Measurements from ENCODE around the gene IGSF9B.

IGSF9B gene

GRCh38 chr11:133921026-133921425 lies 35.7 kb downstream of the IGSF9B start:
- DNase-seq (ENCODE audit: low spot score) = no peak

- DNase-seq (ENCODE audit: low spot score) = no peak
These were observed 36.4 kb downstream of the IGSF9B start for GRCh38 chr11:133920109-133920990.

GRCh38 chr11:133919330-133920108 lies 37.2 kb downstream of the IGSF9B start:
- DNase-seq (ENCODE audit: low spot score) = no peak

GRCh38 chr11:133918608-133919260 lies 38.0 kb downstream of the IGSF9B start:
- no peak for DNase-seq (ENCODE audit: low spot score)

GRCh38 chr11:133917921-133918607 lies 38.7 kb downstream of the IGSF9B start:
- no peak for DNase-seq (ENCODE audit: low spot score)

- DNase-seq (ENCODE audit: low spot score) = no peak
These were observed 39.9 kb downstream of the IGSF9B start for GRCh38 chr11:133916784-133917440.

DNA sequence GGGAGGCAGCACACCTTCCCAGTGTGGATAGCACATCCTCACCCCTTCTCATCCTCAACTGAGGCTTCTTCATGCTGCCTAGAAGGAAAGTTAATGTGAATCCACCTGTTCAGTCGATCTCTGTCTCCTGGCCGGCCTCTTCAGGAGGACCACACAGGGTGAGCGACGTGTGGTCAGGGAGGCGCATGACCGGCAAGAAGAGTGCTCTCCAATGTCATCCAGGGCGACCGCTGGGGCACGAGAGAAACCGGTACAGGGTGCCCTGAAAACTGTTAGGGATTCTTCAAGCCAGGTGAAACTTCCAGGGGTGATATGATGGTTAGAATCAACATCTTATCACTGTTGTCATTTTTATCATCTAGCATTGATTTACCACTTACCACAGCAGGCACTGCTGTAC lies 43.0 kb downstream of the IGSF9B start:
- no peak for DNase-seq (ENCODE audit: low spot score)

DNA sequence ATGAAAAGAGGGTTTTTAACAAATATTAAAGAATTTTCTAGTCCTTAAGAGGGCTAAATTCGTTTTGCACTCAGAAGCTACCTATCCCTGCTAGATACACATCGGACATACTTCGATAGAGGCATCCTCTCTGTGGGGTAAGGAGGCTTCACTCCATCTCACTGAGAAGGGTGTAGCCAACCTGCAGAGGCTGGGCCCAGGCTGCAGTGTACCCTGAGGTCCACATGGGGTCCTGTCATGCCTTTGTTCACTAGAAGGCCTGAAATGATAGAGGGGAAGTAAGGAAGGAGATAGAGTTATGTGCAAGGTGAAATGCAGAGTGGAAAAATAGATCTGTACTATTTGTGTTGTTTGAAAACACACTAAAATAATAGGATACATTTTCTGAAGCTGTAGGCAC lies 45.6 kb downstream of the IGSF9B start:
- DNase-seq (ENCODE audit: low spot score) = no peak

DNA sequence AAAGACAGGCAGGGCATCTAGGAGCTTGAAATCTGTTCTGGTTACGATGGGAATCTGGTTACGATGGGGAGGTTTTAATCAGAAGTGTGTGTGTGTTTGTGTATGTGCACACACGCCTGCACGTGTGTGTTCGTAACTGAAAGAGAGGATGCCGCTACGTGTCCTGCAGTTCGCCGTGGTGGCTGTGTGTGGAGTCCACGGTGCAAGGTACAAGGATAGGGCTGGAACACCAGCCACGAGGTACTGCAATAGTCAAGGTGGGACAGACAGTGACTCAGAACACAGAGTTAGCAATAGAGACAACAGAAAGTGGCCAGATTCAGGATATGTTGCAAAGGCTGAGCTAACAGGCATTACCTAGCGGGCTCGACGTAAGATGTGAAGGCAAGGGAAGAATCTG lies 46.7 kb downstream of the IGSF9B start:
- DNase-seq (ENCODE audit: low spot score) = no peak

DNA sequence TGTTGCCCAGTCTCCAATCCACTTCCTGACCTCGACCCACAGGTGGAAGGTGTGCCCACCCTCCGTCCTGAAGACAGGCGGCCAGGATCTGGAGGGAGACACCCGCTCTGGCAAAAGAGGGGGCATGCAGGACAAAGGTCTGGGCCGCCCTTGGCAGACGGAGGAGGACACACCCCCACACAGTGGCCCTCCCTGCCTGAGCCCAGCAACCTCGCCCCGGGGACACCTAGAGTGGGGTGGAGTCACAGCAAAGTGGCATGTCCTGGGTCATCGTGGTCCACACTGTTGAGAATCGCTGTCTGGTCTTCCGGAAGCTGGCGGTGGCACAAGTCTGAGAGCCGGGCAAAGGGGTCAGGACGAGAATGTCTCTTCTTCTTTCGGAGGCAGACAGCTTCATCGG lies 47.9 kb downstream of the IGSF9B start:
- DNase-seq (ENCODE audit: low spot score) = no peak

DNA sequence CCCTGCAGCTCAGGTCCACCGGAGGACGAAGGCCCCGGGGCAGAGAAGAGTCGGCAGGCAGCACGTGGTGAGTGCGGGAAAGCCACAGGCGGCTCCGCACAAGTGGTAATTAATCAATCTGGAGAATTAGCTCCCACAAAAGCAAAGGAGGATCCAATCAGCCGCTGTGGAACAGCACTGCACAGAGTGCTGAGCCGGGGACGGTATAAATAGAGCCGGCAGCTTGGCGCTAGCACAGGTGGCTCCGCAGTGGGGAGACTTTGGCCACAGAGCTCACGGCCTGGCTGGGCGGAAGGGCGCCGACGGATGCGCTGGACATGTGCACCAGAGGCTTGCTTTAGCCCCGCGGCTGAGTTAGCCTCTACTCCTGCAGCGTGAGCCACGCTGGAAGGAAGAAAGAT lies 48.9 kb downstream of the IGSF9B start:
- no peak for DNase-seq (ENCODE audit: low spot score)

DNA sequence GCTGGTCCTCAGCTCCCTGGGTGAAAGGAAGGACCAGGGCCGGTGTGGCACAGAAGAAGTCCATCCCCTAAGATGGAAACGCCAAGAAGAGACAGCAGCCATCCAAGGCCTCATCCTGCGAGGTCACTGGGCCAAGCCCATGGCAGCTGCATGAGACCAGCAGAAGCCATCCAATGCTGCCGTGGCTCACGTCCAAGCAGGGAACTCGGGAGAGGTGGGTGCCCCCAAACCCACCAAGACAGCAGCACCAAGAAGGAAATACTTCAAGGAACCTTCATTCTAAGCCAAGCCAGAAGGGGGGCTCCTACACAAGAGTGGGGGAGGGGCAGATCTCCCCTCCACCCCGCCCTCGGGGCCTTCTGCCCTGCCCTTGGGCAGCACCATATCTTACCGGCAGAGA lies 49.6 kb downstream of the IGSF9B start:
- DNase-seq (ENCODE audit: low spot score) = no peak

- no peak for DNase-seq (ENCODE audit: low spot score)
These were observed 50.0 kb downstream of the IGSF9B start for GRCh38 chr11:133906746-133907145.

- DNase-seq (ENCODE audit: low spot score) = no peak
These were observed 50.5 kb downstream of the IGSF9B start for GRCh38 chr11:133906241-133906640.

GRCh38 chr11:133905677-133906156 lies 51.1 kb downstream of the IGSF9B start:
- DNase-seq (ENCODE audit: low spot score) = no peak

- DNase-seq (ENCODE audit: low spot score) = no peak
These were observed 51.8 kb downstream of the IGSF9B start for GRCh38 chr11:133904818-133905515.

- no peak for DNase-seq (ENCODE audit: low spot score)
These were observed 52.6 kb downstream of the IGSF9B start for GRCh38 chr11:133903875-133904817.

DNA sequence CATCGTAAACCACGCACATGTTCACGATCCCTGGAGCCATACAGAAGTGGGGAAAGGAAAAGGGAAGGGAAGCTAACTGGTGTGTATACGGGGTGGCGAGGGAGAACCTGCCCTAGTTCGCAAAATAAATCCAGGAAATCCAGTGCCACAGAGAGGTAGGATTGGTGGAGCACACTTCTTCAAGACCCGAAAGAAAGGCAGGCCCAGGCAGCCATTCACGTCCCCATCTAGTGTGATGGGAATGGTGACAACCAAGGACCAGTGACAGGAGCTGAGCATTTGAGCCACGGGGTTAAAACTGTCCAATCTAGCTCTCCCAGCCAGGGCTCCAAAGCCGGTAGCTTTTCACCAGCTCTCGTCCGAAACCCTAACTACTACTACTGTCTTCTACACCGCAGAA lies 53.7 kb downstream of the IGSF9B start:
- no peak for DNase-seq (ENCODE audit: low spot score)

DNA sequence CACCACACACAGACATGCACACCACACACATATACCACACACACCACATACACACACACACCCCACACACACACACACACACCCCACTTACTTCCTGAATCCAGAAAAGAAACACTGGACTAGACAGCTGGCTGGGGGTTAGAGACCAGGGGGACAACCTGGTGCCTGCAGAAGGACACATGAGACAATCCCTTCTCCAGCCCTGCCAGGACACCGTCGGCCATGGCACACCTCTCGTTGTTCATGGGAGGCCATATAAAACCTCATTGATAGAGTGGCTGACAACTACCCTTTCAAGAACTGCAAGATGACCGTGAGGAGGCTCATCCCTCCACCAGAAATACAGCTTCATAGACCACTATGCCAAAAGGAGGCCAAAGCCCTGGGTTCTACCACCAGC lies 54.3 kb downstream of the IGSF9B start:
- no peak for DNase-seq (ENCODE audit: low spot score)

DNA sequence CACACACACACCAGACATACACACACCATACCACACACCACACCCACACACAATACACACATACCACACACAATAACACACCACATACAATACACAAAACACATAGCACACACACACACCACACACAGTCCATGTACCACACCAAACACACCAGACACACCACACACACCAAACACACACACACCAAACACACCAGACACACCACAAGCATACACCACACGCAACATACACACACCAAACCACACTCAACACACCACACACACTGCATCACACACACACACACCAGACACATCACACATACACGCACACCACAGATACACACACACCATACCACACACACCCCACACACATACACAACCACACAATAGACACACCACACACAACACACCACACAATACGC lies 54.8 kb downstream of the IGSF9B start:
- DNase-seq (ENCODE audit: low spot score) = no peak
